Cardiac fibroblast (primary cell): Measurements from ENCODE around the gene JUND.

Experiments used
- DNase-seq, 2 donors: peaks; one replicate each; pipeline versions ENCODE4 v3.0.0 to v3.0.0-alpha.2; 2010; ENCODE audit warnings: low read depth in 2 of 2
- H3K4me3 ChIP-seq, 2 donors: replicated peaks in 1 of 2; 1 replicate in 1 of 2; 2 replicates in 1 of 2; pipeline ENCODE4 v1.5.1; 2011; ENCODE audit warnings: low read depth in 2 of 2, low read length in 2 of 2, mild to moderate bottlenecking in 2 of 2, moderate library complexity in 1 of 2
- CTCF ChIP-seq: IDR thresholded peaks from one replicate; pipeline ENCODE4 v1.5.1; 2011; ENCODE audit warnings: low read depth, mild to moderate bottlenecking, low read length, inconsistent platforms

JUND gene

GRCh38 chr19:18294467-18294864, 13.0 kb upstream of the JUND start:
- no peak for TF ChIP-seq CTCF
- DNase-seq: no peak
- no peak overlapping the region for H3K4me3 ChIP-seq

- TF ChIP-seq CTCF: no peak
- DNase-seq: no peak
- no peak overlapping the region for H3K4me3 ChIP-seq
Observed at GRCh38 chr19:18293642-18294466, 12.4 kb upstream of the JUND start.

- DNase-seq: peak; percentile 56 to 85
- peak overlapping the region; percentile 54 to 57 for H3K4me3 ChIP-seq
Observed at GRCh38 chr19:18292810-18293641, 11.6 kb upstream of the JUND start.

GRCh38 chr19:18292462-18292809, 11.0 kb upstream of the JUND start:
- DNase-seq: peak in 1 of 2 donors; percentile 47
- TF ChIP-seq CTCF: no peak
- H3K4me3 ChIP-seq: peak overlapping the region; percentile 54 to 57

More at GRCh38 chr19:18292810-18293641, 11.6 kb upstream of the JUND start:
- TF ChIP-seq CTCF: no peak

DNA sequence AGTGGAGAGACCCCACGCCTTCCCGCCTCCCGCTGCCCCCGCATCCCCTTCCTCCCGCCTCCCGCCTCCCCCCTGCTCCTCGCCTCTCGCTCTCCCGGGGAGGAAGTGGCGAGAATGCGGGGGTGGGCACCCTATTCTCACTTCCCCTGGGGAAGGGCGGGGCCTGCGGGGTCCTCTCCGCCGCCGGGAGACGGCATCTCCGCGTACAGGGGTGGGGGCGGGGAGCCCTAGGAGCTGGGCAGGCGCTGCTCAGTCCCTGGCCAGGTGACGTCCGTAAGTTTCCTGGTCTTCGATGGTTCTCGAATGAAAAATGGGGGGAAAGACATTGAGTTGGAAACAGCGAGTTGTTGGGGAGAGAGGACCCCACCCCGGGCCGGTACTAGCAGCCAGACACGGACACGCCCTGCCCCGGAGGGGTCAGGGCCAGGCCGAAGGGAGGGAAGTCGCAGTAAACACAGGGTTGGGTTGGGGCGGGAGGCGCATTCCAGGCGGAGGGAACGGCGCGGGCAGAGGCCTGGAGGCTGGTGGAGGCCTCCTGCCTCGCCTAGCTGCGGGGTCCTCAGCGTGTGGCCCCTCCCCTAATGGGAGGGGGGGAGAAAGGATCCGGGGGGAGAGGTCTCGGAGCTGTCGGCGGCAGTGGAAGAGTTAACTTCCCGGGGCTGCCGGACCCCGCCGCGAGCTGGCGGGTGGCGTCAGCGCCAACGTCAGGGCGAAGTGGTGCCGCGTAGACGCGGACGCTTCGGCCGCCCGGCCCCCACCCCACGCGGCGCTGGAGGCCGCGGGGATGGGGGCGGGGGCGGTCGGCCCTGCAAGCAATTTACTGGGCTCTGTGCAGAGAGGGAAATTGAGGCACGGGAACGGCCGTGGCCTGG, 10.4 kb upstream of the JUND start:
- DNase-seq: peak; percentile 69 to 89
- no peak for TF ChIP-seq CTCF
- peak overlapping the region; percentile 54 to 57 for H3K4me3 ChIP-seq

GRCh38 chr19:18291019-18291524, 9.7 kb upstream of the JUND start:
- peak overlapping the region; percentile 54 to 57 for H3K4me3 ChIP-seq
- peak in 1 of 2 donors; percentile 18 for DNase-seq
- TF ChIP-seq CTCF: no peak
